OCI-M2 (cell line): ENCODE measurements around the gene DEAF1.
"Not testable (repeated sequence)": the region's sequence is repeated elsewhere in the genome, so short reads cannot be mapped to it uniquely, and the experiment has no call there.

Experiments used
- DNase-seq: peaks from one replicate; lab custom pipeline; 2025; ENCODE audit not compliant: unreplicated experiment; lab: John Stamatoyannopoulos, UW

DEAF1 gene

DNA sequence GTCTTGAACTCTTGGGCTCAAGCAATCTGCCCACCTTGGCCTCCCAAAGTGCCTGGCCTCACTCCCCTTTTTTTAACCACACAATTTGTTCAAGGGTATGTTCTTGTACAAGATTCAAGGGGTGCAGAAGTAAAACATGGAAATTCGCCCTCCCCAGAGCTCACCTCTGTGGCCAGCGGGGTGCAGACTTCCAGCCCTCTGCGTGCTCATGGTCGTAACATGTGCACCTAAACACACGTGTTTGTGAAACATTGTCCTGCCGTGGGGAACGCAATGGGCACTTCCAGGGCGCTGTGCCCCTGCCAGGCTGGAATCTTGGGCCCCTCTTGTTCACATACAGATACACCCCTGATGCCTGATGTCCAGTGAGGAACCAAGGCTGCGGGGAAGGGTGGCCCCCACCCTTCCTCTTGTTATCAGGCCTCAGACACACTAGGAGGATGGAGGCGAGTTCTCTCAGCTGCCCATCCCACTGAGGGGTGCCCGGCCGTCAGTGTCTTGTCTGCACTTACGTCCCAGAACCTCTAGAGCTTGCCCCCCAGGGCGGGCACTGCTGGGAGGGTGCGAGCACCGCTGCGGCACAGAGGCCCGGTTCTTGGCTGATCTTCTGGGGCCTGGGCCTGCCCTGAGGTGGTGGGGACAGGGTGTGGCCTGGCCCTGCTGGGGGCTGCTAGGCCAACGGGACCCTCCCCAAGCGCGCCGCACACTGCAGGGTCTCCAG, 6.9 kb upstream of the DEAF1 start:
- no peak for DNase-seq

DNA sequence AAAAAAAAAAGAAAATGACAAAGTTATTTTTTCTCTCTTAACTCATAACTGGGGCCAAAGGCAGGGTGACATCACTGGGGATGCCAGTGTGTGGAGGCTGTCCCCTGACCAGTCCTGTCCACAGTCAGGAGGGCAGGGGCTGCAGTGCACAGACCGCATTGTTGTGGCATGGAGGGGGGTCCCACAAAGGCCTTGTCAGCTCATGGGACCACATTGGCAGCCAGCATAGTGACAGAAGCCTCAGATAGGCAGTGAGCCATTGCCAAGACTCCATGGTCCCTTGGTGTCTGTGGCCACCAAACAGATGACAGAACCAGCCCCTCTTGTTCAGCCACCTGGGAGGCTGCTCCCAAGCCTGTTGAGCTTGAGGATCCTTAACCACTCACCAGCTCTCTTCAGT, 4.7 kb upstream of the DEAF1 start:
- DNase-seq, result no peak

- DNase-seq, result no peak
Observed at GRCh38 chr11:699116-699508, 4.1 kb upstream of the DEAF1 start.

GRCh38 chr11:698493-699115, 3.6 kb upstream of the DEAF1 start:
- DNase-seq, result no peak

DNA sequence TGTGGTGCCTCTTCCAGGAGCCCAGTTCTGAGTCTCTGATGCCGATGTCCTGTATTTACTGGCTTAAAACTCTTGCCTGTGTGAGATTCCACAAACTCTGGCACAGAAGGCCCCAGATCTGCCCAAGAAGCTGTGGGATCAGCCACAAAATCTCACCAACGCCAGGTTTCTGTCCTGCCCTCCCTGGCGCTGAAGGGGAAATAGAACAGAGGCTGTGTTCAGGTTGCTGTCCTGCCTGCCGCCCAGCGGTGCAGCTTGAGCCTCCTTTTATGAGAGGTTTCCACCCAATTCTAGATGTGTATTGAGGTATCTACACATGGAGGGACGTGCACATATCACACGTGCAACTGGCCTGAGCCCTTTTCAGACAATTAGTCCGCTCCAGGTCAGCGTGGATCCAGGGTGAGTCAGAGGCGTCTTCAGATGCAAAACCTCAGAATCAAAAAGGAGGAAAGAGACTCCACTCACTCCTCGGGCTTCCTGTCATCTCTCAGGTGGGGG, 2.8 kb upstream of the DEAF1 start:
- DNase-seq, result no peak

DNA sequence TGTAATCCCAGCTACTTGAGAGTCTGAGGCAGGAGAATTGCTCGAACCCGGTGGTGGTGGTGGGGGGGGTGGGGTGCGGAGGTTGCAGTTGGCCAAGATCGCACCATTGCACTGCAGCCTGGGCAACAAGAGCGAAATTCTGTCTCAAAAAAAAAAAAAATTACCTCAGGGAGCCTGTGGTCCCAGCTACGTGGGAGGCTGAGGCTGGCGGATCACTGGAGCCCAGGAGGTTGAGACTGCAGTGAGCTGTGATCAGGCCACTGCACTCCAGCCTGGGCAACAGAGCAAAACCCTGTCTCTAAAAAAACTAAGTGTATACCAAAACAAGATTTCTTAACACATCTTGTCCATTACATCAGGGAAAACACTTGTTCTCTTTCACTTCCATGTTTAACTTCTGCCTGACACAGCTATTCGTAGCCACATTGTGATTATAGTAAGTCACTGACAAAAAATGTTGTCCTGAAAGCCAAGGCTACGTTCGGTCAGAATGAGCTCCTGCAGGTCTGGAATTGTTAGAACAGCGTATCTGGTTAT, 2.0 kb upstream of the DEAF1 start:
- DNase-seq, result no peak

DNA sequence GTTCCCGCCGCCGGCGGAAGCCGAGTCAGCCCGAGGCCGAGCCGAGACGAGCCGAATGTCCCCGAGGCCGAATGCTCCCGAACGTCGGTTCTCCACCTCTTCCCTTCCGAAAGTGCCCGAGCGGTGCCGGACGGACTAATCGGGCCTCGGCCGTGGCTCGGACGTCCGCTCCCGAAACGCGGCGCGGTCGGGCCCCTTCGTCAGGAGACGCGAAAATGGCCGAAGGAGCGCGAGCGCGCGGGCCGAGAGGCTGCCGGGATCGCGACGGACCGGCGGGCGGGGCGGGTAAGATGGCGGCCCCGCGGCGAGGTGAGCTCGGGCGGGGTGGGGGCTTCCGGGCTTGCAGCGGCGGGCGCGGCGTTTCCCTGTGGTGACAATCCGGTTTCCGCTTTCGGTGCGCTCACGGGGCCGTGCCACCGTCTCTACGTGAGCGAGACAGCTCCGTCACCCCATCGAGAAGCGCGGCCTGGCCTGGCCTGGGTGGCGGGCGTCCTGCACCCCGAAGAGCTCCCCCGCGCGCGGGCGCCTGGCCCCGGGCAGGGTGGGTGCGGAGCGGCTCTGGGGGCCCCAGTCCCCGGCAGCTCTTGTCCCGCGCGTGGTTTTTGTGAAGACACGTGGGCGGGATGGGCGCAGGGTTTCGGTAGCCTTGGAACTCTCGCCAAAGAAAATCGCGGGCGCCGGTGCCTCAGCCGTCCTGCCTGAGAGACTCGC, 671 bp upstream of the DEAF1 start, which contains the start of gene TMEM80:
TSS of gene TMEM80 (plus strand) at position 279 of the 711 bp plus-strand sequence. CDS start at position 291, 12 bp downstream.
- DNase-seq, result peak; percentile 81

- peak; percentile 81 for DNase-seq
Observed at GRCh38 chr11:695288-695537, 191 bp upstream of the DEAF1 start.

DNA sequence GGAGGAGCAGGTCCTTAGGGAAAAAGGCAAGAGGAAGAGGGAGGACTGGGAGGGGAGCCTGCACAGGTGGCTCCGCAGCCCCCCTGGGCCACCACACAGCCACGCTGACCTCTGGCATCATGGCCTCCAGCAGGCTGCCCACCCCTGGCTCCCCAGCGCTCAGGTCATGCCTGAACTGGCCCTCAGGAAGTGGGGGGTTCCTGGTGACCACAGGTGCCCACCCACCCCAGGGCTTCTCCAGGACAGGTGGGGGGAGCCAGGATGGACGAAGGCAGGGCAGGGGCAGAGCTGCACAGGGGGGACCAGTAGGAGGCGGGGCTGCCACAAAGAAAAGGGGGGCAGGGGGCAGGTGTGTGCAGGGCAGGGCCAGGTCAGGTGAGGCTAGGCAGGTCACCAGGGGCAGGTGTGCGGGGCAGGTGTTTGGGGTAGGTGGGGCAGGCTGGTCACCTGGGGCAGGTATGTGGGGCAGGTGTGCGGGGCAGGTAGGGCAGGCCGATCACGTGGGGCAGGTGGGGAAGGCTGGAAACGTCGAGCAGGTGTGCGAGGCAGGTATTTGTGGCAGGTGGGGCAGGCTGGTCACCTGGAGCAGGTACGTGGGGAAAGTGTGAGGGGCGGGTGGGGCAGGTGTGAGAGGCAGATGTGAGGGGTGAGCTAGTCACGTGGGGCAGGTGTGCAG, 997 bp downstream of the DEAF1 start:
- DNase-seq, result no peak

- DNase-seq, result no peak
Observed at GRCh38 chr11:693415-693831, 1.6 kb downstream of the DEAF1 start.

DNA sequence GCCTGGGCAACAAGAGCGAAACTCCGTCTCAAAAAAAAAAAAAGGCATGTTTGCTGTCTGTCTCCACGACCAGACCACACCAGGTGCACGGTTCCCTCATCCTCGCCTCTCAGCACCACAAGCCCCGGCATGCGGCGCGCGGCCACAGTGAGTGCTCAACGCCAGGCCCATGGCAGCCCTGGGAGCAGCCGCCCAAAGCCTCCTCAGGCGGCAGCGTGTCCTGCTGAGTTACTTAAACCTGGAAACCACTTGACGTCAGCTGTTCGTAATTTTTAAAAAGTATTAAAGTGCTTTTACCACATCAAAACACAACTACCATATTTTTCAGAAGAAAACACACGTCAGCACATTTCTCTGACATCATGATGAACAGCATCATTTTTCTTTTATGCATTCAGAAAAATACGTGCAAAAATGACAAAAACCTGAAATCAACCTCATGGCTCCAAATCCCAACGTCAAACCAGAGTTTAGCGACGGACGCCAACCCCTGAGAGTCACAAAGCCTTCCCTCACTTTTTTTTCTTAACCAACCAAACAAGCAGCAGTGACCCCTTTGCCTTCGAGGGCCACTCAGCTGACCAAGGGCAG, 2.1 kb downstream of the DEAF1 start:
- DNase-seq, result no peak

- no peak for DNase-seq
Observed at GRCh38 chr11:691710-692590, 3.1 kb downstream of the DEAF1 start.

- no peak for DNase-seq
Observed at GRCh38 chr11:690738-691633, 4.0 kb downstream of the DEAF1 start.

DNA sequence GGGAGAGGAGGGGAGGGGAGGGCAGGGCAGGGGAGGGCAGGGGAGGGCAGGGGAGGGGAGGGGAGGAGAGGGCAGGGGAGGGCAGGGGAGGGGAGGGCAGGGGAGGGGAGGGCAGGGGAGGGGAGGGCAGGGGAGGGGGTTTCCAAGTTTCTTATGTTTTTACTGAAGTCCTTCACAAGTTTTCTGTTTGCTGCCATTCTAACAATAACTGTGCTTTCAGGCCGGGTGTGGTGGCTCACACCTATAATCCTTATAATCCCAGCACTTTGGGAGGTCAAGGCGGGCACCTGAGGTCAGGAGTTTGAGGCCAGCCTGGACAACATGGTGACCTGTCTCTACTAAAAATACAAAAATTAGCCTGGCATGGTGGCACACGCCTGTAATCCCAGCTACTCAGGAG, 4.8 kb downstream of the DEAF1 start:
- not testable (repeated sequence) for DNase-seq

- DNase-seq, result no peak
Observed at GRCh38 chr11:689625-690024, 5.4 kb downstream of the DEAF1 start.

DNA sequence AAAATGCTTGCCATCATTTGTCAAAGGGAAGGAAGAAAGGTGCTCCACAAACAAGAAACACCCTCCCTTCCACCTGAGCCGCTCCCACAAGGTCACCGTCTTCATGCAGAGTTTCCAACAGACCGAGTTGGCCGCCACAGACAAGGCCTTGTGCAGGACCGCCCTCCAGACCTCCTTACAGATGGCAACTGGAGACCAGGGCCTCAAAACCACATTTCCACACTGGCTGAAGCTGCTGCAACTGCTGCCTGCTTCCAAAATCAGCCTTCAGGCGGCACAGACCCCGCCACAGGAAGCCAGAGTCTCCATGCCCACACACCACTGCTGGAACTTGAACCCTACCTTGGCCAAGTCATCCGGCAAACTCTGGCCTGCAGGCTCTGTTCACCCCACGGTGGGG, 6.3 kb downstream of the DEAF1 start:
- no peak for DNase-seq

GRCh38 chr11:687751-688150, 7.3 kb downstream of the DEAF1 start:
- no peak for DNase-seq

- no peak for DNase-seq
Observed at GRCh38 chr11:686451-687243, 8.4 kb downstream of the DEAF1 start.
